ENCODE results near the gene ZNF254.
"Not testable (repeated sequence)": the region's sequence is repeated elsewhere in the genome, so short reads cannot be mapped to it uniquely, and the experiment has no call there.

ZNF254 gene

GRCh38 chr19:24098359-24098758 lies 11.4 kb downstream of the ZNF254 start:
- Mint-ChIP-seq H3K27ac (no peak overlapping the region), H3K4me1 (peaks cover 10 to 35% of the 10 kb centered on the region in 2 donors), H3K27me3 (no peaks in the 10 kb centered on the region), H3K4me3 (no peak overlapping the region), H3K9me3 (peaks cover 0 to 2% of the 10 kb centered on the region in 2 donors), H3K36me3 (peaks cover 27 to 36% of the 10 kb centered on the region in 2 donors)
- no peak for ATAC-seq (replicated peaks)
- DNase-seq: no peak

- peaks cover 9 to 29% of the 10 kb centered on the region in 2 donors for H3K4me1 Mint-ChIP-seq
- peaks cover 28 to 39% of the 10 kb centered on the region in 2 donors for H3K36me3 Mint-ChIP-seq
- no peak for ATAC-seq (replicated peaks)
- H3K27ac Mint-ChIP-seq: no peak overlapping the region
- H3K4me3 Mint-ChIP-seq: no peak overlapping the region
- H3K9me3 Mint-ChIP-seq: no peaks in the 10 kb centered on the region
- DNase-seq: no peak
- no peaks in the 10 kb centered on the region for H3K27me3 Mint-ChIP-seq
These were observed 12.8 kb downstream of the ZNF254 start for GRCh38 chr19:24099829-24100228.

- H3K9me3 Mint-ChIP-seq; H3K27ac Mint-ChIP-seq; ATAC-seq (replicated peaks); H3K27me3 Mint-ChIP-seq; DNase-seq; H3K4me3 Mint-ChIP-seq: not testable (repeated sequence)
- peaks cover 7 to 25% of the 10 kb centered on the region in 2 donors for H3K4me1 Mint-ChIP-seq
- H3K36me3 Mint-ChIP-seq: peaks cover 29 to 37% of the 10 kb centered on the region in 2 donors
These were observed 13.6 kb downstream of the ZNF254 start for GRCh38 chr19:24100597-24100996.

GRCh38 chr19:24101459-24102115 lies 14.6 kb downstream of the ZNF254 start:
- peak in 1 of 2 donors; percentile 41 for ATAC-seq (replicated peaks)
- H3K27ac Mint-ChIP-seq: no peak overlapping the region
- peaks cover 7 to 24% of the 10 kb centered on the region in 2 donors for H3K4me1 Mint-ChIP-seq
- H3K9me3 Mint-ChIP-seq: no peaks in the 10 kb centered on the region
- no peak for DNase-seq
- no peaks in the 10 kb centered on the region for H3K27me3 Mint-ChIP-seq
- no peak overlapping the region for H3K4me3 Mint-ChIP-seq
- peaks cover 25 to 38% of the 10 kb centered on the region in 2 donors for H3K36me3 Mint-ChIP-seq

GRCh38 chr19:24127601-24128000 lies 40.6 kb downstream of the ZNF254 start:
- no peak overlapping the region for H3K27ac Mint-ChIP-seq
- no peak overlapping the region for H3K4me3 Mint-ChIP-seq
- ATAC-seq (replicated peaks) (no peak), DNase-seq (no peak)
- no peaks in the 10 kb centered on the region for H3K4me1 Mint-ChIP-seq
- H3K9me3 Mint-ChIP-seq: peaks cover 23 to 27% of the 10 kb centered on the region in 2 donors
- H3K36me3 Mint-ChIP-seq: peaks cover 53 to 77% of the 10 kb centered on the region in 2 donors
- no peaks in the 10 kb centered on the region for H3K27me3 Mint-ChIP-seq

- no peaks in the 10 kb centered on the region for H3K4me1 Mint-ChIP-seq
- no peak overlapping the region for H3K4me3 Mint-ChIP-seq
- H3K27me3 Mint-ChIP-seq: no peaks in the 10 kb centered on the region
- ATAC-seq (replicated peaks) (no peak), DNase-seq (no peak)
- peaks cover 27 to 34% of the 10 kb centered on the region in 2 donors for H3K9me3 Mint-ChIP-seq
- peaks cover 51 to 53% of the 10 kb centered on the region in 2 donors for H3K36me3 Mint-ChIP-seq
- H3K27ac Mint-ChIP-seq: no peak overlapping the region
These were observed 53.1 kb downstream of the ZNF254 start for GRCh38 chr19:24140099-24140498.

GRCh38 chr19:24140591-24140990 lies 53.6 kb downstream of the ZNF254 start:
- H3K4me1 Mint-ChIP-seq: no peaks in the 10 kb centered on the region
- DNase-seq: no peak
- no peak overlapping the region for H3K27ac Mint-ChIP-seq
- H3K4me3 Mint-ChIP-seq: no peak overlapping the region
- peaks cover 24 to 31% of the 10 kb centered on the region in 2 donors for H3K9me3 Mint-ChIP-seq
- ATAC-seq (replicated peaks): no peak
- no peaks in the 10 kb centered on the region for H3K27me3 Mint-ChIP-seq
- peaks cover 49 to 51% of the 10 kb centered on the region in 2 donors for H3K36me3 Mint-ChIP-seq

- no peaks in the 10 kb centered on the region for H3K4me1 Mint-ChIP-seq
- DNase-seq (no peak), ATAC-seq (replicated peaks) (no peak)
- peaks cover 15 to 25% of the 10 kb centered on the region in 2 donors for H3K9me3 Mint-ChIP-seq
- no peak overlapping the region for H3K4me3 Mint-ChIP-seq
- peaks cover 44 to 45% of the 10 kb centered on the region in 2 donors for H3K36me3 Mint-ChIP-seq
- H3K27me3 Mint-ChIP-seq: no peaks in the 10 kb centered on the region
- H3K27ac Mint-ChIP-seq: no peak overlapping the region
These were observed 54.6 kb downstream of the ZNF254 start for GRCh38 chr19:24141612-24142011.

GRCh38 chr19:24142771-24143170 lies 55.8 kb downstream of the ZNF254 start:
- H3K36me3 Mint-ChIP-seq: peaks cover 37 to 38% of the 10 kb centered on the region in 2 donors
- H3K4me1 Mint-ChIP-seq: no peaks in the 10 kb centered on the region
- H3K9me3 Mint-ChIP-seq: peaks cover 12 to 18% of the 10 kb centered on the region in 2 donors
- no peak for DNase-seq
- no peak for ATAC-seq (replicated peaks)
- H3K27me3 Mint-ChIP-seq: no peaks in the 10 kb centered on the region
- no peak overlapping the region for H3K4me3 Mint-ChIP-seq
- H3K27ac Mint-ChIP-seq: no peak overlapping the region

GRCh38 chr19:24159707-24160106 lies 72.7 kb downstream of the ZNF254 start:
- DNase-seq (no peak), ATAC-seq (replicated peaks) (no peak)
- Mint-ChIP-seq H3K4me3 (no peak overlapping the region), H3K36me3 (peaks cover 24 to 25% of the 10 kb centered on the region in 2 donors), H3K27ac (no peak overlapping the region), H3K4me1 (no peaks in the 10 kb centered on the region), H3K27me3 (no peaks in the 10 kb centered on the region), H3K9me3 (peaks cover 16 to 27% of the 10 kb centered on the region in 2 donors)

GRCh38 chr19:24166055-24166454 lies 79.1 kb downstream of the ZNF254 start:
- H3K4me1 Mint-ChIP-seq: no peaks in the 10 kb centered on the region
- no peak for ATAC-seq (replicated peaks)
- peaks cover 21 to 28% of the 10 kb centered on the region in 2 donors for H3K9me3 Mint-ChIP-seq
- no peak overlapping the region for H3K27ac Mint-ChIP-seq
- H3K27me3 Mint-ChIP-seq: no peaks in the 10 kb centered on the region
- H3K36me3 Mint-ChIP-seq: peaks cover 12 to 13% of the 10 kb centered on the region in 2 donors
- H3K4me3 Mint-ChIP-seq: no peak overlapping the region
- no peak for DNase-seq

- ATAC-seq (replicated peaks) (no peak), DNase-seq (no peak)
- H3K4me1 Mint-ChIP-seq: no peaks in the 10 kb centered on the region
- peaks cover 2 to 6% of the 10 kb centered on the region in 2 donors for H3K36me3 Mint-ChIP-seq
- peaks cover 0 to 1% of the 10 kb centered on the region in 2 donors for H3K27me3 Mint-ChIP-seq
- H3K9me3 Mint-ChIP-seq: peaks cover 8 to 10% of the 10 kb centered on the region in 2 donors
- no peak overlapping the region for H3K27ac Mint-ChIP-seq
- H3K4me3 Mint-ChIP-seq: no peak overlapping the region
These were observed 86.9 kb downstream of the ZNF254 start for GRCh38 chr19:24173882-24174281.

GRCh38 chr19:24177686-24178085 lies 90.7 kb downstream of the ZNF254 start:
- Mint-ChIP-seq H3K27me3 (peaks cover 0 to 9% of the 10 kb centered on the region in 2 donors), H3K27ac (no peak overlapping the region), H3K9me3 (peaks cover 27 to 33% of the 10 kb centered on the region in 2 donors), H3K4me3 (no peak overlapping the region), H3K4me1 (no peaks in the 10 kb centered on the region), H3K36me3 (peaks cover 7 to 8% of the 10 kb centered on the region in 2 donors)
- ATAC-seq (replicated peaks) (no peak), DNase-seq (no peak)

- ATAC-seq (replicated peaks): no peak
- peaks cover 0 to 9% of the 10 kb centered on the region in 2 donors for H3K27me3 Mint-ChIP-seq
- no peak overlapping the region for H3K27ac Mint-ChIP-seq
- no peak overlapping the region for H3K4me3 Mint-ChIP-seq
- no peak for DNase-seq
- H3K4me1 Mint-ChIP-seq: no peaks in the 10 kb centered on the region
- peaks cover 27 to 33% of the 10 kb centered on the region in 2 donors for H3K9me3 Mint-ChIP-seq
- H3K36me3 Mint-ChIP-seq: peaks cover 7 to 8% of the 10 kb centered on the region in 2 donors
These were observed 91.2 kb downstream of the ZNF254 start for GRCh38 chr19:24178207-24178606.
